Measurements from ENCODE around the gene TTLL12. TPM values are rescaled to one million over a fixed set of nuclear protein-coding genes. Genes with fewer than 3 reads are reported as not detected.
A peak's percentile ranks its signal among the peaks of the same experiment; 100 is the strongest.

The TTLL12 gene
- total RNA-seq, 4 donors from 2014 or later: 65.9 to 85.5 (median 72.8) TPM

GRCh38 chr22:43191831-43192230 lies 4.9 kb upstream of the TTLL12 start:
- intact Hi-C loops (cut with DNase I; ENCODE audit: low total_unique reads): no loop called here
- no peak overlapping the region for H3K4me3 ChIP-seq (ENCODE audit: low read depth, poor library complexity, severe bottlenecking)
- DNase-seq (ENCODE audit: low spot score in 2 of 2): no peak
- no peak for TF ChIP-seq POLR2A (IDR thresholded peaks at IDR 0.05)
- TF ChIP-seq CTCF (IDR thresholded peaks at IDR 0.05): no peak

- TF ChIP-seq POLR2A (IDR thresholded peaks at IDR 0.05): no peak
- no peak for TF ChIP-seq CTCF (IDR thresholded peaks at IDR 0.05)
- WGBS, 2 donors: 88 to 94% methylated on average over 5 of the region's 5 CpGs
- no peak overlapping the region for H3K4me3 ChIP-seq (ENCODE audit: low read depth, poor library complexity, severe bottlenecking)
- DNase-seq (ENCODE audit: low spot score in 2 of 2): no peak
- intact Hi-C loops (cut with DNase I; ENCODE audit: low total_unique reads): no loop called here
Observed at GRCh38 chr22:43188829-43189545, 2.1 kb upstream of the TTLL12 start.

GRCh38 chr22:43187171-43188099 lies 501 bp upstream of the TTLL12 start:
- H3K4me3 ChIP-seq (ENCODE audit: low read depth, poor library complexity, severe bottlenecking): no peak overlapping the region
- 6 to 9% methylated on average over 23 to 35 of the region's 86 CpGs for WGBS, 2 donors
- intact Hi-C loops (cut with DNase I; ENCODE audit: low total_unique reads): no loop called here
- TF ChIP-seq POLR2A (IDR thresholded peaks at IDR 0.05): no peak
- no peak for TF ChIP-seq CTCF (IDR thresholded peaks at IDR 0.05)
- DNase-seq (ENCODE audit: low spot score in 2 of 2): peak; percentile 94 to 99

- DNase-seq (ENCODE audit: low spot score in 2 of 2): peak; percentile 61 to 91
- no peak overlapping the region for H3K4me3 ChIP-seq (ENCODE audit: low read depth, poor library complexity, severe bottlenecking)
- intact Hi-C loops (cut with DNase I; ENCODE audit: low total_unique reads): no loop called here
- TF ChIP-seq CTCF (IDR thresholded peaks at IDR 0.05): no peak
- TF ChIP-seq POLR2A (IDR thresholded peaks at IDR 0.05): no peak
- WGBS, 2 donors: 4 to 17% methylated on average over 12 of the region's 12 CpGs
Observed at GRCh38 chr22:43185860-43186261, 1.1 kb downstream of the TTLL12 start.

- no peak overlapping the region for H3K4me3 ChIP-seq (ENCODE audit: low read depth, poor library complexity, severe bottlenecking)
- no peak for DNase-seq (ENCODE audit: low spot score in 2 of 2)
- intact Hi-C loops (cut with DNase I; ENCODE audit: low total_unique reads): no loop called here
- WGBS, 2 donors: 80 to 85% methylated on average over 11 to 12 of the region's 12 CpGs
- TF ChIP-seq POLR2A (IDR thresholded peaks at IDR 0.05) (no peak), CTCF (IDR thresholded peaks at IDR 0.05) (no peak)
Observed at GRCh38 chr22:43183496-43184277, 3.2 kb downstream of the TTLL12 start.

All from lower leg skin (tissue), 4 donors.